Nucleus accumbens (tissue), 56 donors: ENCODE measurements around the gene FRRS1L.

Experiments
- DNase-seq, 56 donors: peaks; one replicate each; lab custom pipeline; 2025; lab: John Stamatoyannopoulos, UW

The FRRS1L gene, protein sequence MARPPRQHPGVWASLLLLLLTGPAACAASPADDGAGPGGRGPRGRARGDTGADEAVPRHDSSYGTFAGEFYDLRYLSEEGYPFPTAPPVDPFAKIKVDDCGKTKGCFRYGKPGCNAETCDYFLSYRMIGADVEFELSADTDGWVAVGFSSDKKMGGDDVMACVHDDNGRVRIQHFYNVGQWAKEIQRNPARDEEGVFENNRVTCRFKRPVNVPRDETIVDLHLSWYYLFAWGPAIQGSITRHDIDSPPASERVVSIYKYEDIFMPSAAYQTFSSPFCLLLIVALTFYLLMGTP

GRCh38 chr9:109166771-109167601 lies at the start of gene FRRS1L:
Gene FRRS1L, minus strand, starts transcription at chr9:109167249. Its CDS starts 111 bp downstream, at chr9:109167138.
- peak in 47 of 56 donors; percentile 3 to 79 (median 39) for DNase-seq

DNA sequence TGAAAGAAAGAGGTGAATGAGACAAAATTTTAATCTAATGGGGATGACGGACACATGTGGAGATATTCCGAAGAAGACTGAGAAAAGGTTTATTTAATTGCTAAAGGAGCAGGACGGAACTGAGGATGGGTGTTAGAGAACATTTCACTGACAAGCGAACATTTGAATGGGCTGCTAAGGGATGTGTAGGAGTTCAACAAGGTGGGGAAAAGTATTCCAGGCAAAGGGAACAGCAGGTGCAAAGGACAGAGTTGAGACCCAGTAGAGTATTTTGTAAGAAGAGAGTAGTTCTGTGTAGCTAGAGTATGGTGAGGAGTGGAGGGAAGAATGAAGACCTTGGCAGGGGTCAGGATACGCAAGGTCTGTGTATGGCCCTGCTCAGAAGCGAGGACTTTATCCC lies 47.4 kb upstream of the FRRS1L start:
- no peak for DNase-seq

- DNase-seq = no peak
These were observed 46.5 kb upstream of the FRRS1L start for GRCh38 chr9:109213285-109214121.

- no peak for DNase-seq
These were observed 45.7 kb upstream of the FRRS1L start for GRCh38 chr9:109212768-109213167.

- no peak for DNase-seq
These were observed 39.6 kb upstream of the FRRS1L start for GRCh38 chr9:109206670-109207069.

DNA sequence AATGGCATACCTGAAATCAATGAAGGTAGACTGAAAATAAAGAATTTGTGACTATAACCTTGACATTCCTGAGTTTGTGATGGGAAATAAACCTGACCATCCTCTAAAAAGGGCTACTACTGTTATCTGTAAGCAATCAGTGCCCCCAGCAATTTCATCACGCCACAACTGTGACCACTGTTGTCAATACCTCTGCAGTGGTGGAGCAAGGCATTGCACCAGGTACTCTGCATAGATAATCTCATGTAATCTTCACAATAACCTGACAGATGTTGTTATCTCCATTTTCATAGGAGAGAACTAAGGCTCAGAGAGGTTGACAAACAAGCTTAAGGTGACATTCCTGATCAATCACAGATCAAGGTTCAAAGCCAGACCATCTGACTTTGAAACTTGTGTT lies 38.5 kb upstream of the FRRS1L start:
- no peak for DNase-seq

- no peak for DNase-seq
These were observed 36.8 kb upstream of the FRRS1L start for GRCh38 chr9:109203761-109204360.

DNA sequence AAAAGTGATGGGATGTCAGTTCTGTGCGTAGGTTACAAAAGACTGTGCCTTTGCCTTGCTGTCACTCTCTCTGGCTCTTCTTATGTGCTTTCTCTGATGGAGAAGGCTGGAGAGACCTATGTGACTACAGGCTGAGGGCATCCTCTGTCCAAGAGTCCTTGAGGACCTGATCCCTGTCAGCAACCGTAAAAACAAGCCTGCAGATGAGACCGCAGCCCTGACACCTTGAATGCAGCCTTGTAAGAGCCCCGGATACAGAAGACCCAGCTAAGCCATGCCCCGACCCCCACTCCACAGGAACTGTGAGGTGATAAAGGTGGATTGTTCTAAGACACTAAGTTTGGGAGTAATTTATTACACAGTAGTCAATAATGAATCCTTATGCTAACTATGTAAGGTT lies 32.6 kb upstream of the FRRS1L start:
- no peak for DNase-seq

DNA sequence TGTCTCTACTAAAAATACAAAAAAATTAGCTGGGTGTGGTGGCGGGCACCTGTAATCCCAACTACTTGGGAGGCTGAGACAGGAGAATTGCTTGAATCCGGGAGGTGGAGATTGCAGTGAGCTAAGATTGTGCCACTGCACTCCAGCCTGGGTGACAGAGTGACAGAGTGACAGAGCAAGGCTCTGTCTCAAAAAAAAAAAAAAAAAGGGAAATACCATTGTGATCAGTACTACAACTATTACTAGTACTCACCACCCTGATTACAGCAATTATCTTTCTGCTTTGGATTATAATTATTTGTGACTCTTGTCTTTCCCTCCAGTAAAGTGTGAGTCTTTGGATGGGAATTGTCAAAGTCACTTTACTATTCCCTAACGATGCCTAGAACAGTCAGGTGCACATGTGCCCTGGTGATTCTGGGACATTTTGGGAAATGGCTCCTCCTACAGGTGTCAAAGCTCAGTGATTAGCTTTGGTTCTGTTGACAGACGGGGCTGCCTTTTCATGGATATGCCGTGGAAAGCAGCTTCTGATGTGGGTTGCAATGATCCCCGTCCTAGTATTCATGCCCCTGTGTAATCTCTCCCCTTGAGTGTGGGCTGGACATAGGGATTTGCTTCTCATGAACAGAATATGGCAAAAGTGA lies 31.8 kb upstream of the FRRS1L start:
- DNase-seq = no peak

- DNase-seq = no peak
These were observed 27.0 kb upstream of the FRRS1L start for GRCh38 chr9:109193974-109194556.

- DNase-seq = peak in 2 of 56 donors; percentile 6 to 10
These were observed 25.8 kb upstream of the FRRS1L start for GRCh38 chr9:109192732-109193361.

DNA sequence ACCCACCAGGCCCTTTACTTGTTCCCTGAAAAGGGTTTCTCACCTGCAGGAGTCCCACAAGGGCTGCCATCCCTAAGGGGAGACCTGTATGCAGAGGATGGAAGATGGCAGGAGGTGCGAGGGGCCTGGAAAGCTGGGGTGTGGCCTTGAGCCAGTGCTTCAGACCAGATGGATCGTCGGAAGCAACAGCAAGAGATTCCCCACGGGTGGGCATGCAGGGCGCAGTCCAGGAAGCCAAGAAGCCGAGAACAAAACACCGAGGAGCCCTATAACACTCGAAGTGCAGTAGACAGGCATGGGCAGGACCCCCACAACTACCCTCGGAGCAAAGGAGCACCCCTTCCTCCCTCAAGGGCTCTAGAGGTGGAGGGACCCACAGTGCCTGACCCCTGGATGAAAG lies 24.7 kb upstream of the FRRS1L start:
- DNase-seq = no peak

DNA sequence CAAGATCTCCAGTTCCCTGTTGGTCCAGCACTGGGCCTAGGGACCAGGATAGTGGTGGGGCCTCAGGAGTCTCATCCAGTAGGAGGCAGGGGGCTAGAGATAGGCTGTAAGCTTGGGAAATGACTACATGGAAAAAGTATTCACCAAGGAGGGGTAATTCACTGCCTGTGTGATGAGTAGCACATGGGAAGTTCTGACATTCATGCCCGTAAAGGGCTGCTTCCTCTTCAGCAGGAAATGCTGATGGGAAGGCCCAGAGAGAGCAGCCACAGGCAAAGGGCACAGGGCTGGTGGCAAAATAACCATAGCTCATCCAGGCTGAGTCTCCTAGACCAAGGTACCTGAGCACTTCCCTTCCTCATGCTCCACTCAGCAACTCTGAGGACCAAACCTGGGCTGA lies 23.1 kb upstream of the FRRS1L start:
- DNase-seq = no peak

DNA sequence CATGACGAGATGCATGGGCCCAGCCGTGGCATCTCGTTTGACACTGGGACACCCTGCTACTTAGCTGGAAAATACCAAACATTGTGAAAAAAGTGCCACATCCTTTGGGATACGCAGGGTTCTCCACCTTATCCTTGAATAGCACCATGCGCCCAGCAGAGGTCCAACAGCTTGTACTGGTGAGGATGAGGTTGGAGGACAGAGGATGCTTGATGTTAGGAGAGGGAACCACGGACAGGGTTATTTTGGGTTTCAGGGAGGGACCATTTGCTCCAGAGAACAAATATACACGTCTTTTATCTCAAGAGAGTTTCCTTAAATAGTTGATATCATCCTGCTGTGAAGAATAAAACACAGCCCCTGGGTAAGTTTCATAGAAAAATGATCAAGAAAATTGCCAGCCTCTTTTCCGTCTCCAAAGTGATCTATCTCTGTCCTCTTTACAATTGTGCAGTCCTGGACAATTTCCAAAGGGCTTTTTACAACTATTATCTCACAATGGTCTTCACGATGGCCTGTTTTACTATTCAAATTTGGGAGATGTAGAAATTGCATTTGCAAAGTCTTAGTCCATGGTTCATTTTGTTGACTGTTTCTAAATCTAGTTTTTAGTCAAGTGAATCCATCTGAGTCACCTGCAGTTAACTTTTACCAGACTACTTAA lies 19.9 kb upstream of the FRRS1L start:
- no peak for DNase-seq

DNA sequence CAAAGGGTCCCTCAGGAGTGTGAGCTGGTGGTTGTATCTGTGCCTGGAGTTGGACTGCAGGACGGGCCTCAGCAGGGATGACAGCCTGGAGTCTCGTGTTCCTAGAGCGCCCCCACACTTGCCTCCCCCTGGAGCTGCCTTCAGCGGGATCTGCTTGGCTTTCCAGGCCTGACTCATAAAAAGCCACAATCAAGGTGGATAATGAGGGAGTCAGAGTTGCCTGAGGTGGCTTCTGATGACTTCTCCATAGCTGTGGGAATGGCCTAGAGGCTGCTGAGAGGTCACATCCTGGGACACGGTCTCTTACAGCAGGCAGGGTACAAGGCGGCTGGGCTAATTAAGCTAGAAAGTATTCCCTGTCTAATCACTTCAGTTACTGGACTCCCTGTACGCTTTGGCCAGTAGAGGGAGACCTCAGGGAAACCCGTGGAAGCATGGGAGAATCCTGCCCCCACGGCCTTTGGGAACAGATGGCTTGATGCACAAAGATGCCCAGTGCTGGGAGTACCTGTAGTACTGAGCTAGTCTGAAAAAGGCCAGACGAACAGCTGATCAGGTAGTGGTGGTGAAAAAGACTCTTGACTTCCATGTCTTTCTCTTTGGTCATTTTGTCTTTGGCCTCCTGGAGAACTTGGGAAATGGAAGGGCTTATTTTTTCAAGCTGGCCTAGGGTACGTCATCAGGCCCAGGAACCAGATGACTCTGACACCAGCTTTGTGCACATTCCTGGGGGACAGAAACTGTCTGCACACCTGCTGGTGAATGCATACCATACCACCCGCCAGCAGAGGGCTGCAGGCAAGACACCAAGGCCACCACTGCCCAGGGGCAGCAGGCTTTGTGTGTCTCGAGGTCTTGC lies 16.1 kb upstream of the FRRS1L start:
- DNase-seq = peak in 4 of 56 donors; percentile 3 to 12 (median 7)

DNA sequence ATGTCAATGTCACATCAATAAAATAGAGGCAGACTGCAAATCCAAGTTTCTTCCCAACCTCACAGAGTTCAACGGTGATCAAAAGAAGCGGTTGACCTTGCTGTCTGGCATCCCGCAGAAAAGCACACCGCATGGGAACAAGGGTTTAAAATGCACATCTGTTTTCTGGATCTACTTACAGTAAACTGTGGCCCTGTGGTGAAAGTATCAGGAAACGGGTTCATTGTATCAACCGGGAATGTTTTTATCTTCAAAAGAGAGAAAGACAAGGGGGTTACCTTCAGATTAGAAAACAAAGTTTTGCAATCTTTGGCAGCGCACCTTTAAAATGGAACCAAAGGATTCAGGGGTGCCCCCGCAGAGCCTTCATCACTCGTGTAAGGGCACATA lies 15.5 kb upstream of the FRRS1L start:
- no peak for DNase-seq

GRCh38 chr9:109181284-109181683 lies 14.2 kb upstream of the FRRS1L start:
- DNase-seq = no peak
